GM19043 (cell line): ENCODE data around the gene GP5.

Source experiments
- ATAC-seq: cut with Tn5 transposase; IDR thresholded peaks from one replicate; pipeline ENCODE4 v1.9.1; 2021; ENCODE audit warnings: low read depth; ENCODE audit not compliant: unreplicated experiment

Gene GP5

GRCh38 chr3:194379231-194379630 lies 19.8 kb downstream of the GP5 start:
- no peak for ATAC-seq

- ATAC-seq = no peak
Measured at GRCh38 chr3:194377708-194378107, 21.4 kb downstream of the GP5 start.

GRCh38 chr3:194376241-194376560 lies 22.9 kb downstream of the GP5 start:
- ATAC-seq = no peak

- no peak for ATAC-seq
Measured at GRCh38 chr3:194375473-194376240, 23.4 kb downstream of the GP5 start.

- no peak for ATAC-seq
Measured at GRCh38 chr3:194374935-194375334, 24.1 kb downstream of the GP5 start.

- ATAC-seq = no peak
Measured at GRCh38 chr3:194373899-194374298, 25.2 kb downstream of the GP5 start.

- ATAC-seq = no peak
Measured at GRCh38 chr3:194373028-194373427, 26.0 kb downstream of the GP5 start.

- no peak for ATAC-seq
Measured at GRCh38 chr3:194370753-194371152, 28.3 kb downstream of the GP5 start.

- ATAC-seq = no peak
Measured at GRCh38 chr3:194369522-194370279, 29.4 kb downstream of the GP5 start, which contains the start of gene LRRC15. Gene LRRC15 (minus strand): TSS chr3:194369743. CDS start chr3:194361043, 8,700 bp downstream.

- ATAC-seq = no peak
Measured at GRCh38 chr3:194368918-194369317, 30.1 kb downstream of the GP5 start.

GRCh38 chr3:194367992-194368841 lies 30.8 kb downstream of the GP5 start:
- ATAC-seq = no peak

- ATAC-seq = no peak
Measured at GRCh38 chr3:194365978-194366490, 33.0 kb downstream of the GP5 start.

- no peak for ATAC-seq
Measured at GRCh38 chr3:194365526-194365925, 33.5 kb downstream of the GP5 start.

GRCh38 chr3:194364652-194365434 lies 34.2 kb downstream of the GP5 start:
- ATAC-seq = no peak

GRCh38 chr3:194364314-194364651 lies 34.8 kb downstream of the GP5 start:
- ATAC-seq = no peak

GRCh38 chr3:194360568-194360967 lies 38.5 kb downstream of the GP5 start:
- no peak for ATAC-seq

- ATAC-seq = no peak
Measured at GRCh38 chr3:194357681-194358080, 41.4 kb downstream of the GP5 start.

GRCh38 chr3:194355379-194355778 lies 43.7 kb downstream of the GP5 start:
- no peak for ATAC-seq

- no peak for ATAC-seq
Measured at GRCh38 chr3:194354315-194354714, 44.8 kb downstream of the GP5 start.

GRCh38 chr3:194352667-194353246 lies 46.3 kb downstream of the GP5 start:
- no peak for ATAC-seq
